Measurements from ENCODE around the gene IPPK. TPM values are rescaled to one million over a fixed set of nuclear protein-coding genes. Genes with fewer than 3 reads are reported as not detected.

IPPK gene
- total and polyA plus RNA-seq, 12 donors, result 5.2 to 17.8 (median 8.3) TPM

DNA sequence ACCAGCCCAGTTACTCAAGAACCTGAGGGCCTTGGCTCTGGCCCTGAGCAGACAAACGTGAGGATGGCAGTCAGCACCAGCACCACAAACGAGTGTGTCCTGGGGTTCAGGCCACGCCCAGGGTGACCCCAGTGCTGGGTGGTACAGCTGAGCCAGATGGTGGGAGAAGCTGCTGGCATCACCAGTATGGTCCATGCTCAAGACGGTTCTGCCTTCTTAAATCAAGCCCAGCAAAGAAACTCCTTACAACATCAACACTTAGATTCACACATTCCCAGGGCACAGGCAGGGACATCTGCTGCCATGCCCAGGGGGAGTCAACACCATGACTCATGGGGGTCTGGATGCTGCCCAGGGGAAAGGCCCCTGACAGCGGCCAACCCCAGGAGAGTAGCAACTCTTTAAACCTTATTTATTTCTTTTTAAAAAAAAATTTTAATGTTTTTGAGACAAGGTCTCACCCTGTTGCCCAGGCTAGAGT, 31.3 kb downstream of the IPPK start:
- WGBS, 2 donors, result 87 to 91% methylated on average over 5 of the region's 5 CpGs
- Histone ChIP-seq H3K36me3 (peaks cover 0 to 100% (median 53%) of the 10 kb centered on the region in 9 donors), H3K4me1 (peaks cover 0 to 12% (median 7%) of the 10 kb centered on the region in 9 donors), H3K27ac (no peak overlapping the region), H3K4me3 (no peak overlapping the region), H3K27me3 (no peaks in the 10 kb centered on the region), H3K9me3 (no peaks in the 10 kb centered on the region)
- ATAC-seq (no peak), DNase-seq (no peak)
- TF ChIP-seq, protein P1, sequence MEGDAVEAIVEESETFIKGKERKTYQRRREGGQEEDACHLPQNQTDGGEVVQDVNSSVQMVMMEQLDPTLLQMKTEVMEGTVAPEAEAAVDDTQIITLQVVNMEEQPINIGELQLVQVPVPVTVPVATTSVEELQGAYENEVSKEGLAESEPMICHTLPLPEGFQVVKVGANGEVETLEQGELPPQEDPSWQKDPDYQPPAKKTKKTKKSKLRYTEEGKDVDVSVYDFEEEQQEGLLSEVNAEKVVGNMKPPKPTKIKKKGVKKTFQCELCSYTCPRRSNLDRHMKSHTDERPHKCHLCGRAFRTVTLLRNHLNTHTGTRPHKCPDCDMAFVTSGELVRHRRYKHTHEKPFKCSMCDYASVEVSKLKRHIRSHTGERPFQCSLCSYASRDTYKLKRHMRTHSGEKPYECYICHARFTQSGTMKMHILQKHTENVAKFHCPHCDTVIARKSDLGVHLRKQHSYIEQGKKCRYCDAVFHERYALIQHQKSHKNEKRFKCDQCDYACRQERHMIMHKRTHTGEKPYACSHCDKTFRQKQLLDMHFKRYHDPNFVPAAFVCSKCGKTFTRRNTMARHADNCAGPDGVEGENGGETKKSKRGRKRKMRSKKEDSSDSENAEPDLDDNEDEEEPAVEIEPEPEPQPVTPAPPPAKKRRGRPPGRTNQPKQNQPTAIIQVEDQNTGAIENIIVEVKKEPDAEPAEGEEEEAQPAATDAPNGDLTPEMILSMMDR (IDR thresholded peaks at IDR 0.05), result no peak
- intact Hi-C loops (cut with DNase I), result loop anchor here in 9 of 10 donors (5.0 to 10.0 kb wide), 9 partner anchors 134 to 506 kb away; partner anchors contain the start of genes CENPP (in 2 of the 9) and NOL8 (in 2 of the 9)

DNA sequence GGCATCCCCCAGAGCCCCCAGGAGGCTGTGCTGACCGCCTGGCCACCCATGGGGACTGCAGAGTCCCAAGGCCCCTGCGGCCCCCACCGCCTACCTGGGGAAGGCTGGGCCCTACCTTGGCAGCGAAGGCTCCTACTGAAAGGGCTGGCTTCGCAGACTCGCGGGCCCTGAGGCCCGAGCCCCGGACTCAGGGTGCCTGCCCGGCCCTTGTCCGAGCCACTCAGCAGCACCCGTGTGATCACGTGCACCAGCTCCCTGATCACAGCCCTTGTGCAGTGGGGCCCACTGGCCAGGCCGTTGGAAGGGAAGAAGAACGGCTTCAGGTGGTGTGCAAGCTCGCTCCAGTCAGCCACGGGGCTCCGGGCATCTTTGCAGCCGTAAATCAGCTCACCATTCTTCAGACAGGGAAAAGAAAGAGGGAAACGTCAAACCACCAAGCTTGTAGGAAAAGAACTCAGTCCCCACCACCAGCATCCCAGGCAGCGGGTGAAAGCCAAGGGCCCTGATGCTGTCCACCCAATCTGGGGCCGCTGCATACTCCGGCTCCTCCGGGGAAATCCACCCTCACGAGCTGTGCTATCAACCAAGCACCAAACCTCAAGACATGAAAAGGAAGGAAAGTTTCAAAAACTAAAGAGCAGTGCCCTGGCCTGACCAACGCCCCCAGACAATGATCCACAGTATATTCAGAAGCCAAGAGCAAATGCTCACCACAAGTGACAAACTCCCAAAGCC, 31.9 kb downstream of the IPPK start:
- Histone ChIP-seq H3K4me3 (no peak overlapping the region), H3K36me3 (peaks cover 0 to 100% (median 52%) of the 10 kb centered on the region in 9 donors), H3K9me3 (no peaks in the 10 kb centered on the region), H3K4me1 (peaks cover 0 to 12% (median 7%) of the 10 kb centered on the region in 9 donors), H3K27me3 (no peaks in the 10 kb centered on the region), H3K27ac (no peak overlapping the region)
- intact Hi-C loops (cut with DNase I), result loop anchor here in 9 of 10 donors (5.0 to 10.0 kb wide), 9 partner anchors 133 to 506 kb away; partner anchors contain the start of genes CENPP (in 2 of the 9) and NOL8 (in 2 of the 9)
- ATAC-seq, result no peak
- 96% methylated on average over 26 of the region's 26 CpGs for WGBS, 2 donors
- TF ChIP-seq, protein P1 (IDR thresholded peaks at IDR 0.05), result no peak
- DNase-seq, result no peak

DNA sequence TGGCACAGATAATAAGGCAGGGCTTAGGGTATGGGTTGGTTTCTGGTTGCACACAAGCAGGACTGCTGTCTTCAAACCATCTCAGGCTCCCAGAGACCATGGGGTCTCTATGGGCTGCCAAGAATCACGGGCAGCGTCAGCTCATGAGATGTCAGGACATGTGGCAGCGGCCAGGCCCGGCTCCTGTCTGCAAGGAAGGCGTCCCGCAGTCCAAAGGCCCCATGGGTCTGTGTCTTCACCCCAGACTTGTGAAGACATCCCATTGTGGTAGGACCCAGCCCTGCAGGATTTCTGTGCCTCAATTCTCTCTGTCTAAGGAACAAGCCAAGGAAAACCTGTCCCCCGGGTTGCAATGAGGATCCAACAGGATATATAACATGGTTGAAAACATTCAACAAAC, 32.6 kb downstream of the IPPK start:
- no peak for DNase-seq
- Histone ChIP-seq H3K4me1 (peaks cover 0 to 12% (median 7%) of the 10 kb centered on the region in 9 donors), H3K9me3 (no peaks in the 10 kb centered on the region), H3K36me3 (peaks cover 0 to 100% (median 51%) of the 10 kb centered on the region in 9 donors), H3K4me3 (no peak overlapping the region), H3K27ac (no peak overlapping the region), H3K27me3 (no peaks in the 10 kb centered on the region)
- WGBS, 2 donors, result 90 to 91% methylated on average over 7 of the region's 7 CpGs
- intact Hi-C loops (cut with DNase I), result loop anchor here in 9 of 10 donors (5.0 to 10.0 kb wide), 9 partner anchors 133 to 505 kb away; partner anchors contain the start of genes CENPP (in 2 of the 9) and NOL8 (in 2 of the 9)
- ATAC-seq, result no peak
- TF ChIP-seq, protein P1 (IDR thresholded peaks at IDR 0.05), result no peak

DNA sequence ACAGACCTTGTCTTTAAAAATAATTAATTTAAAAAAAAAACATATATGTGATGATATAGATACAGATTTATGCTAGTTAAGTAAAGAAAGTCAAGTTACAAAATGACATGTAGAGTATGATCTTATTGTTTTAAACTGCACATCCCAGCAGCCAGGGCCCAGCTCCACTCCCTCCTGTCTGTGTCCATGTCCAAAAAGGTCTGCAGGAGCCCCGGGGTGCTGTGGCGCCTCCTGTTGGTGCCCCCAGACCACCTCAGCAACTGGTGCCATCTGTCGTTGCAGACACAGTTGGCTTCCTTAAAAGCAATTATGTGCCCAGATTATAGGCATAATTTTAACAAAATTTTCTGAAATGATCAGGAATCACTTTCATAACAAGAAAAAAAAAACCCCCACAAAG, 33.3 kb downstream of the IPPK start:
- intact Hi-C loops (cut with DNase I), result loop anchor here in 9 of 10 donors (5.0 to 10.0 kb wide), 9 partner anchors 132 to 504 kb away; partner anchors contain the start of genes CENPP (in 2 of the 9) and NOL8 (in 2 of the 9)
- Histone ChIP-seq H3K4me1 (peaks cover 0 to 12% (median 7%) of the 10 kb centered on the region in 9 donors), H3K27me3 (no peaks in the 10 kb centered on the region), H3K36me3 (peaks cover 4 to 100% (median 50%) of the 10 kb centered on the region in 9 donors), H3K4me3 (no peak overlapping the region), H3K27ac (no peak overlapping the region), H3K9me3 (no peaks in the 10 kb centered on the region)
- ATAC-seq (no peak), DNase-seq (no peak)
- TF ChIP-seq, protein P1 (IDR thresholded peaks at IDR 0.05), result no peak
- WGBS, 2 donors, result 90 to 91% methylated on average over 3 of the region's 3 CpGs

All from heart right ventricle (tissue), 16 donors.